GM12872 (cell line): ENCODE results near the gene KRTAP10-10.
"Not testable (repeated sequence)": the region's sequence is repeated elsewhere in the genome, so short reads cannot be mapped to it uniquely, and the experiment has no call there.

Experiments
- CTCF ChIP-seq: IDR thresholded peaks from 3 replicates; pipeline ENCODE4 v1.5.1; 2011; ENCODE audit warnings: low read depth, mild to moderate bottlenecking, low read length, moderate library complexity; ENCODE audit not compliant: insufficient read depth

Gene KRTAP10-10

GRCh38 chr21:44594406-44594916, 42.7 kb upstream of the KRTAP10-10 start:
- no peak for TF ChIP-seq CTCF

GRCh38 chr21:44595524-44595923, 41.6 kb upstream of the KRTAP10-10 start:
- no peak for TF ChIP-seq CTCF

GRCh38 chr21:44596068-44596725, 41.0 kb upstream of the KRTAP10-10 start:
- TF ChIP-seq CTCF, result no peak

- TF ChIP-seq CTCF, result no peak
Measured at GRCh38 chr21:44598061-44598460, 39.1 kb upstream of the KRTAP10-10 start.

- no peak for TF ChIP-seq CTCF
Measured at GRCh38 chr21:44599264-44600029, 37.7 kb upstream of the KRTAP10-10 start.

- TF ChIP-seq CTCF, result not testable (repeated sequence)
Measured at GRCh38 chr21:44600118-44600978, 36.8 kb upstream of the KRTAP10-10 start, which contains the start of gene KRTAP10-7. Gene KRTAP10-7 (plus strand): TSS chr21:44600597. CDS start chr21:44600622, 25 bp downstream.
